CD8-positive, alpha-beta memory T cell (primary cell): ENCODE data around the gene HOXD10. TPM values are rescaled to one million over a fixed set of nuclear protein-coding genes. Genes with fewer than 3 reads are reported as not detected.
A peak's percentile ranks its signal among the peaks of the same experiment; 100 is the strongest.

ENCODE experiments used
- CTCF ChIA-PET: fragments of 350-600 bp; sonication (Branson Sonifier 250); formaldehyde crosslinking; loops from one replicate; lab custom pipeline; 2021; ENCODE audit warnings: antibody characterized with exemption; lab: Charles Lee
- POLR2A ChIA-PET: fragments of 350-600 bp; sonication (Branson Sonifier 250); formaldehyde crosslinking; loops from one replicate; lab custom pipeline; 2021; ENCODE audit warnings: antibody characterized with exemption; lab: Charles Lee
- DNase-seq, 5 donors: peaks; one replicate each; pipeline versions ENCODE4 v3.0.0 to v3.0.0-alpha.2; 2020 to 2022; ENCODE audit warnings: mixed read lengths in 1 of 5
- H3K27ac ChIP-seq: one replicate; pipeline ENCODE4 v1.7.0; 2013; ENCODE audit warnings: low read depth, mild to moderate bottlenecking, low read length, moderate library complexity
- H3K27me3 ChIP-seq: 2 replicates; pipeline ENCODE4 v1.7.0; 2013; ENCODE audit warnings: low read length, mild to moderate bottlenecking; ENCODE audit not compliant: insufficient read depth, poor library complexity, severe bottlenecking
- H3K36me3 ChIP-seq: 2 replicates; pipeline ENCODE4 v1.7.0; 2013; ENCODE audit warnings: mild to moderate bottlenecking, low read length, moderate library complexity; ENCODE audit not compliant: insufficient read depth
- H3K4me1 ChIP-seq: 2 replicates; pipeline ENCODE4 v1.7.0; 2013; ENCODE audit warnings: mild to moderate bottlenecking, low read length, moderate library complexity; ENCODE audit not compliant: insufficient read depth
- H3K4me3 ChIP-seq: 2 replicates; pipeline ENCODE4 v1.7.0; 2013; ENCODE audit warnings: mild to moderate bottlenecking, low read length
- H3K9me3 ChIP-seq: 2 replicates; pipeline ENCODE4 v1.7.0; 2013; ENCODE audit warnings: mild to moderate bottlenecking, low read length
- H3K27ac Mint-ChIP-seq, 8 donors: one replicate each; pipeline ENCODE4 v1.8.0; 2020 to 2021; ENCODE audit warnings: mixed read lengths in 8 of 8, mild to moderate bottlenecking in 6 of 8, inconsistent platforms in 3 of 8, moderate library complexity in 3 of 8
- H3K27me3 Mint-ChIP-seq, 2 donors: one replicate each; pipeline ENCODE4 v1.8.0; 2020 to 2021; ENCODE audit warnings: mixed read lengths in 2 of 2, mild to moderate bottlenecking in 1 of 2, moderate library complexity in 1 of 2
- H3K36me3 Mint-ChIP-seq, 3 donors: one replicate each; pipeline ENCODE4 v1.8.0; 2020 to 2021; ENCODE audit warnings: mixed read lengths in 3 of 3, inconsistent platforms in 1 of 3, mild to moderate bottlenecking in 1 of 3
- H3K4me1 Mint-ChIP-seq, 3 donors: one replicate each; pipeline ENCODE4 v1.8.0; 2020 to 2021; ENCODE audit warnings: mixed read lengths in 3 of 3, inconsistent platforms in 1 of 3, mild to moderate bottlenecking in 1 of 3
- H3K4me3 Mint-ChIP-seq, 7 donors: one replicate each; pipeline ENCODE4 v1.8.0; 2020 to 2021; ENCODE audit warnings: mixed read lengths in 7 of 7, mild to moderate bottlenecking in 6 of 7, moderate library complexity in 4 of 7, inconsistent platforms in 2 of 7
- H3K9me3 Mint-ChIP-seq, 5 donors: one replicate each; pipeline ENCODE4 v1.8.0; 2020 to 2022; ENCODE audit warnings: mixed read lengths in 5 of 5, mild to moderate bottlenecking in 3 of 5, moderate library complexity in 2 of 5, inconsistent platforms in 1 of 5
- polyA plus RNA-seq: library from polyadenylated mRNA; unstranded; fragments of 300-500 nt; fragmentation: Illumina TruSeq; gene quantifications from one replicate; pipeline ENCODE4 v1.2.3, GENCODE V29; 2021
- total RNA-seq, 2 experiments: library from RNA; stranded (reverse); gene quantifications; one replicate each; pipeline ENCODE4 v1.2.3, GENCODE V29; 2021

HOXD10 gene
- total and polyA plus RNA-seq, 3 experiments from 2014 or later = not detected

- CTCF ChIA-PET = interaction anchor here (0.8 to 1.4 kb wide), 3 partner anchors 13 to 26 kb away, joined by 3 to 5 read pairs (median 4); no protein-coding TSS in a partner anchor
- Mint-ChIP-seq H3K27me3 (peaks cover 94 to 95% of the 10 kb centered on the region in 2 donors), H3K27ac (peak overlapping the region in 1 of 8 donors; percentile 40), H3K4me1 (peaks cover 6 to 18% (median 7%) of the 10 kb centered on the region in 3 donors), H3K4me3 (no peak overlapping the region), H3K9me3 (peaks cover 0 to 32% (median 10%) of the 10 kb centered on the region in 5 donors), H3K36me3 (peaks cover 0 to 3% (median 0%) of the 10 kb centered on the region in 3 donors)
- POLR2A ChIA-PET = no interaction called here
- Histone ChIP-seq H3K27me3 (peaks cover 97% of the 10 kb centered on the region), H3K9me3 (no peaks in the 10 kb centered on the region), H3K27ac (no peak overlapping the region), H3K4me1 (no peaks in the 10 kb centered on the region), H3K36me3 (no peaks in the 10 kb centered on the region), H3K4me3 (no peak overlapping the region)
- no peak for DNase-seq
Observed at GRCh38 chr2:176114120-176114929, 2.3 kb upstream of the HOXD10 start.

GRCh38 chr2:176114930-176115625 is 1.5 kb upstream of the HOXD10 start:
- peak overlapping the region in 1 of 8 donors; percentile 30 for H3K27ac Mint-ChIP-seq
- H3K4me1 Mint-ChIP-seq = peaks cover 2 to 15% (median 4%) of the 10 kb centered on the region in 3 donors
- no peak for DNase-seq
- Histone ChIP-seq H3K27ac (no peak overlapping the region), H3K36me3 (no peaks in the 10 kb centered on the region), H3K27me3 (peaks cover 97% of the 10 kb centered on the region), H3K4me1 (no peaks in the 10 kb centered on the region), H3K9me3 (no peaks in the 10 kb centered on the region), H3K4me3 (no peak overlapping the region)
- POLR2A ChIA-PET = no interaction called here
- H3K27me3 Mint-ChIP-seq = peaks cover 93 to 95% of the 10 kb centered on the region in 2 donors
- CTCF ChIA-PET = interaction anchor here (0.9 to 1.4 kb wide), 2 partner anchors 12 to 19 kb away, joined by 4 to 5 read pairs; no protein-coding TSS in a partner anchor
- peaks cover 0 to 28% (median 10%) of the 10 kb centered on the region in 5 donors for H3K9me3 Mint-ChIP-seq
- H3K36me3 Mint-ChIP-seq = peaks cover 0 to 3% (median 0%) of the 10 kb centered on the region in 3 donors
- no peak overlapping the region for H3K4me3 Mint-ChIP-seq

- Histone ChIP-seq H3K27ac (no peak overlapping the region), H3K4me3 (no peak overlapping the region), H3K4me1 (no peaks in the 10 kb centered on the region), H3K27me3 (peaks cover 97% of the 10 kb centered on the region), H3K9me3 (no peaks in the 10 kb centered on the region), H3K36me3 (no peaks in the 10 kb centered on the region)
- ChIA-PET CTCF (no interaction called here), POLR2A (no interaction called here)
- Mint-ChIP-seq H3K4me1 (peaks cover 2 to 5% (median 4%) of the 10 kb centered on the region in 3 donors), H3K9me3 (peaks cover 0 to 18% (median 8%) of the 10 kb centered on the region in 5 donors), H3K27ac (peak overlapping the region in 2 of 8 donors; percentile 15 to 74), H3K36me3 (peaks cover 0 to 3% (median 0%) of the 10 kb centered on the region in 3 donors), H3K4me3 (peak overlapping the region in 1 of 7 donors; percentile 57), H3K27me3 (peaks cover 90 to 91% of the 10 kb centered on the region in 2 donors)
- no peak for DNase-seq
Observed at GRCh38 chr2:176117162-176117822, 714 bp downstream of the HOXD10 start.

- POLR2A ChIA-PET = no interaction called here
- CTCF ChIA-PET = no interaction called here
- H3K27ac Mint-ChIP-seq = peak overlapping the region in 2 of 8 donors; percentile 74 to 77
- Histone ChIP-seq H3K9me3 (no peaks in the 10 kb centered on the region), H3K4me1 (no peaks in the 10 kb centered on the region), H3K27me3 (peaks cover 95% of the 10 kb centered on the region), H3K36me3 (no peaks in the 10 kb centered on the region), H3K27ac (no peak overlapping the region), H3K4me3 (no peak overlapping the region)
- H3K4me1 Mint-ChIP-seq = peaks cover 4 to 7% (median 5%) of the 10 kb centered on the region in 3 donors
- H3K36me3 Mint-ChIP-seq = peaks cover 0 to 3% (median 0%) of the 10 kb centered on the region in 3 donors
- H3K27me3 Mint-ChIP-seq = peaks cover 86 to 88% of the 10 kb centered on the region in 2 donors
- H3K9me3 Mint-ChIP-seq = peaks cover 0 to 17% (median 8%) of the 10 kb centered on the region in 5 donors
- DNase-seq = no peak
- H3K4me3 Mint-ChIP-seq = peak overlapping the region in 2 of 7 donors; percentile 17 to 51
Observed at GRCh38 chr2:176117823-176118371, 1.3 kb downstream of the HOXD10 start.

GRCh38 chr2:176118601-176119339 is 2.2 kb downstream of the HOXD10 start:
- Histone ChIP-seq H3K9me3 (no peaks in the 10 kb centered on the region), H3K4me1 (no peaks in the 10 kb centered on the region), H3K27ac (no peak overlapping the region), H3K27me3 (peaks cover 93% of the 10 kb centered on the region), H3K4me3 (no peak overlapping the region), H3K36me3 (no peaks in the 10 kb centered on the region)
- Mint-ChIP-seq H3K27ac (peak overlapping the region in 2 of 8 donors; percentile 21 to 77), H3K4me1 (peaks cover 7 to 12% (median 11%) of the 10 kb centered on the region in 3 donors), H3K4me3 (peak overlapping the region in 4 of 7 donors; percentile 3 to 58 (median 24)), H3K27me3 (peaks cover 81 to 84% of the 10 kb centered on the region in 2 donors), H3K9me3 (peaks cover 0 to 18% (median 2%) of the 10 kb centered on the region in 5 donors), H3K36me3 (peaks cover 0 to 3% (median 0%) of the 10 kb centered on the region in 3 donors)
- DNase-seq = no peak
- ChIA-PET CTCF (no interaction called here), POLR2A (no interaction called here)

- Mint-ChIP-seq H3K4me1 (peaks cover 9 to 17% (median 14%) of the 10 kb centered on the region in 3 donors), H3K27ac (peak overlapping the region in 3 of 8 donors; percentile 2 to 66 (median 3)), H3K4me3 (peak overlapping the region in 2 of 7 donors; percentile 6 to 51), H3K9me3 (peaks cover 0 to 20% (median 2%) of the 10 kb centered on the region in 5 donors), H3K27me3 (peaks cover 82 to 86% of the 10 kb centered on the region in 2 donors), H3K36me3 (peaks cover 0 to 3% (median 0%) of the 10 kb centered on the region in 3 donors)
- ChIA-PET CTCF (interaction anchor here (0.6 to 1.6 kb wide), 7 partner anchors 18 to 1028 kb away, joined by 3 to 8 read pairs (median 3); partner anchors contain the start of gene HOXD4), POLR2A (no interaction called here)
- H3K4me3 ChIP-seq = no peak overlapping the region
- H3K4me1 ChIP-seq = no peaks in the 10 kb centered on the region
- H3K36me3 ChIP-seq = no peaks in the 10 kb centered on the region
- DNase-seq = no peak
- H3K27me3 ChIP-seq = peaks cover 93% of the 10 kb centered on the region
- no peak overlapping the region for H3K27ac ChIP-seq
- no peaks in the 10 kb centered on the region for H3K9me3 ChIP-seq
Observed at GRCh38 chr2:176120364-176121189, 4.0 kb downstream of the HOXD10 start.
